IMR-90 (cell line): ENCODE data around the gene TMEM131L. TPM values are rescaled to one million over a fixed set of nuclear protein-coding genes. Genes with fewer than 3 reads are reported as not detected.

Experiments used
- ATAC-seq: fragments of 200-7000 bp; cut with Tn5 transposase; 2 replicates; pipeline ENCODE4 v1.9.1; 2020; ENCODE audit warnings: low read depth, mild to moderate bottlenecking, moderate library complexity
- BruUV-seq: library from RNA; stranded (reverse); fragments of 400-500 nt; replicated peaks from 2 replicates; lab custom pipeline; 2021; lab: Mats Ljungman, UMichigan
- CTCF ChIA-PET: fragments of 300-600 bp; formaldehyde crosslinking; extraction: SDS; loops from one replicate; lab custom pipeline; 2021; ENCODE audit warnings: antibody characterized with exemption; lab: Yijun Ruan, JAX
- POLR2A ChIA-PET: fragments of 300-600 bp; sonication (Branson Sonifier 250); formaldehyde crosslinking; loops from one replicate; lab custom pipeline; 2022; ENCODE audit warnings: antibody characterized with exemption; ENCODE audit not compliant: unreplicated experiment; lab: Charles Lee
- DNase-seq: peaks from one replicate; pipeline ENCODE4 v3.0.0; 2013
- H2AFZ ChIP-seq: replicated peaks from 2 replicates; pipeline ENCODE3; 2013; ENCODE audit warnings: low read length, mild to moderate bottlenecking; ENCODE audit not compliant: poor library complexity
- H2AK5ac ChIP-seq: 2 replicates; pipeline ENCODE4 v1.6.1; 2013; ENCODE audit warnings: low read depth, low read length, inconsistent platforms
- H2AK9ac ChIP-seq: replicated peaks from 2 replicates; pipeline ENCODE3; 2013; ENCODE audit warnings: mild to moderate bottlenecking, low read depth, low read length, moderate library complexity; ENCODE audit not compliant: poor library complexity
- H2BK120ac ChIP-seq: 2 replicates; pipeline ENCODE4 v1.6.1; 2013; ENCODE audit warnings: low read depth, low read length, inconsistent platforms
- H2BK15ac ChIP-seq: 3 replicates; pipeline ENCODE4 v1.6.1; 2013; ENCODE audit warnings: low read depth, low read length, inconsistent platforms
- H2BK20ac ChIP-seq: 2 replicates; pipeline ENCODE4 v1.6.1; 2013; ENCODE audit warnings: low read depth, mild to moderate bottlenecking, inconsistent platforms, low read length, moderate library complexity
- H2BK5ac ChIP-seq: 2 replicates; pipeline ENCODE4 v1.6.1; 2013; ENCODE audit warnings: mild to moderate bottlenecking, low read depth, low read length, inconsistent platforms; ENCODE audit not compliant: poor library complexity, severe bottlenecking
- H3K14ac ChIP-seq: replicated peaks from 2 replicates; pipeline ENCODE4 v1.6.1; 2013; ENCODE audit warnings: low read depth, low read length, inconsistent platforms
- H3K18ac ChIP-seq: 2 replicates; pipeline ENCODE4 v1.6.1; 2013; ENCODE audit warnings: low read depth, low read length, control low read depth
- H3K23ac ChIP-seq: 2 replicates; pipeline ENCODE4 v1.6.1; 2013; ENCODE audit warnings: low read depth, low read length, inconsistent platforms
- H3K27ac ChIP-seq: 2 replicates; pipeline ENCODE4 v1.5.1; 2013; ENCODE audit warnings: mild to moderate bottlenecking, control low read depth, low read length; ENCODE audit not compliant: insufficient read depth
- H3K27me3 ChIP-seq: 2 replicates; pipeline ENCODE4 v1.6.1; 2013; ENCODE audit warnings: low read length; ENCODE audit not compliant: control insufficient read depth, insufficient read depth
- H3K36me3 ChIP-seq: 2 replicates; pipeline ENCODE4 v1.6.1; 2013; ENCODE audit warnings: low read length, mixed read lengths; ENCODE audit not compliant: control insufficient read depth, insufficient read depth
- H3K4ac ChIP-seq: 2 replicates; pipeline ENCODE4 v1.6.1; 2013; ENCODE audit warnings: low read depth, low read length, inconsistent platforms
- H3K4me1 ChIP-seq: 2 replicates; pipeline ENCODE4 v1.6.1; 2013; ENCODE audit warnings: low read length, mixed read lengths; ENCODE audit not compliant: control insufficient read depth, insufficient read depth
- H3K4me2 ChIP-seq: 2 replicates; pipeline ENCODE4 v1.6.1; 2013; ENCODE audit warnings: low read depth, mild to moderate bottlenecking, control low read depth, low read length, moderate library complexity
- H3K4me3 ChIP-seq: 2 replicates; pipeline ENCODE4 v1.5.1; 2013; ENCODE audit warnings: low read depth, mild to moderate bottlenecking, control low read depth, low read length, moderate library complexity; ENCODE audit not compliant: insufficient read depth
- H3K56ac ChIP-seq: 2 replicates; pipeline ENCODE4 v1.6.1; 2013; ENCODE audit warnings: low read length, inconsistent platforms; ENCODE audit not compliant: insufficient read depth; ENCODE audit errors: extremely low read depth
- H3K79me1 ChIP-seq, 2 experiments: 2 replicates each; pipeline ENCODE4 v1.6.1; 2013; ENCODE audit warnings: low read length in 2 of 2, inconsistent platforms in 1 of 2, low read depth in 1 of 2
- H3K9ac ChIP-seq: 2 replicates; pipeline ENCODE4 v1.6.1; 2013; ENCODE audit warnings: low read depth, low read length, control low read depth
- H3K9me1 ChIP-seq: 2 replicates; pipeline ENCODE4 v1.6.1; 2013; ENCODE audit warnings: low read length, inconsistent platforms; ENCODE audit not compliant: insufficient read depth
- H3K9me3 ChIP-seq: 2 replicates; pipeline ENCODE4 v1.6.1; 2013; ENCODE audit warnings: low read length; ENCODE audit not compliant: control insufficient read depth, insufficient read depth
- H4K20me1 ChIP-seq: 2 replicates; pipeline ENCODE4 v1.6.1; 2013; ENCODE audit warnings: low read length, inconsistent platforms; ENCODE audit not compliant: insufficient read depth
- H4K5ac ChIP-seq: 2 replicates; pipeline ENCODE4 v1.6.1; 2013; ENCODE audit warnings: mild to moderate bottlenecking, low read depth, low read length, control low read depth
- H4K8ac ChIP-seq, 2 experiments: 2 replicates each; pipeline ENCODE4 v1.6.1; 2013; ENCODE audit warnings: low read depth in 2 of 2, low read length in 2 of 2, control low read depth in 1 of 2, inconsistent platforms in 1 of 2
- H4K91ac ChIP-seq: 2 replicates; pipeline ENCODE4 v1.6.1; 2013; ENCODE audit warnings: low read depth, low read length, inconsistent platforms; ENCODE audit not compliant: insufficient read depth
- CEBPB ChIP-seq: IDR thresholded peaks from 2 replicates; pipeline ENCODE4 v1.6.1; 2012; ENCODE audit warnings: low read depth, low read length, improper control_type of control experiment
- NFE2L2 ChIP-seq: fragments of 150-350 bp; IDR thresholded peaks from 2 replicates; pipeline ENCODE4 v1.6.1; 2016; ENCODE audit warnings: low read depth, mild to moderate bottlenecking, low read length
- POLR2A ChIP-seq: IDR thresholded peaks from 2 replicates; pipeline ENCODE4 v1.6.1; 2012; ENCODE audit warnings: mild to moderate bottlenecking, low read depth, low read length
- WGBS, 2 experiments: methylation state at CpG; one replicate each; pipeline versions ENCODE4 v1.1.5 to v1.1.7; 2013; ENCODE audit warnings: missing lambda C conversion rate in 2 of 2; ENCODE audit not compliant: insufficient read length in 1 of 2; ENCODE audit errors: extremely low coverage in 2 of 2; 5-methylcytosine and 5-hydroxymethylcytosine counted together
- dilution Hi-C: fragments of 300-500 bp; cut with HindIII; formaldehyde crosslinking; loops from one replicate; pipeline ENCODE4 v1.14.3; 2018; ENCODE audit warnings: low sequenced_read_pairs; ENCODE audit not compliant: unreplicated experiment
- in situ Hi-C: fragments of 300-500 bp; cut with MboI; formaldehyde crosslinking; loops from 3 replicates; pipeline ENCODE4 v1.14.3; 2019; ENCODE audit warnings: low sequenced_read_pairs, inconsistent platforms, mixed read lengths
- intact Hi-C: fragments of 100-400 bp; cut with micrococcal nuclease; formaldehyde crosslinking; loops from 2 replicates; pipeline ENCODE4 v1.10.0; 2022
- polyA plus RNA-seq, 3 experiments: library from polyadenylated mRNA; depleted of rRNA; stranded (reverse); fragments of >200 nt; gene quantifications; 2 replicates each; pipeline ENCODE4 v1.2.3, GENCODE V29; 2012; ENCODE audit warnings: low replicate concordance in 1 of 3
- total RNA-seq: library from RNA; depleted of rRNA; stranded (reverse); fragments of >200 nt; gene quantifications from 2 replicates; pipeline ENCODE4 v1.2.3, GENCODE V29; 2012

TMEM131L gene
- total and polyA plus RNA-seq, 2 of the 4 experiments (the other 2 are of a cell fraction) = 8.4 to 23.8 TPM

- in situ Hi-C loops = no loop called here
- no TSS peak for BruUV-seq
These were observed 169.7 kb downstream of the TMEM131L start for GRCh38 chr4:153635846-153636245.

More at GRCh38 chr4:153635846-153636245, 169.7 kb downstream of the TMEM131L start:
- H3K4ac ChIP-seq = no peak overlapping the region
- H3K36me3 ChIP-seq = peaks cover 19% of the 10 kb centered on the region
- H3K27me3 ChIP-seq = no peaks in the 10 kb centered on the region
- H4K91ac ChIP-seq = no peak overlapping the region
- H3K18ac ChIP-seq = no peak overlapping the region
- H2AFZ ChIP-seq = no peak overlapping the region
- H3K79me1 ChIP-seq = no peaks in the 10 kb centered on the region
- no peaks in the 10 kb centered on the region for H3K9me1 ChIP-seq
- no peak overlapping the region for H2AK5ac ChIP-seq
- H3K9ac ChIP-seq = no peak overlapping the region
- H2AK9ac ChIP-seq = no peak overlapping the region
- no peak overlapping the region for H2BK120ac ChIP-seq
- TF ChIP-seq CEBPB = peak; percentile 27; the same call in 1 of the 2 replicates
- TF ChIP-seq NFE2L2 = no peak
- TF ChIP-seq POLR2A = no peak
- POLR2A ChIA-PET = no interaction called here
- H3K4me1 ChIP-seq = no peaks in the 10 kb centered on the region
- H4K5ac ChIP-seq = no peak overlapping the region
- 78% methylated on average over 3 of the region's 6 CpGs; no CpG with 5 or more reads in 1 of the 2 experiments for WGBS, 2 experiments
- DNase-seq = no peak
- no peak overlapping the region for H3K14ac ChIP-seq
- dilution Hi-C loops (no loop called here), intact Hi-C loops (no loop called here)
- H4K20me1 ChIP-seq = no peaks in the 10 kb centered on the region
- H3K9me3 ChIP-seq = no peaks in the 10 kb centered on the region
- H3K56ac ChIP-seq = no peak overlapping the region
- no peak overlapping the region for H3K4me2 ChIP-seq
- H4K8ac ChIP-seq = no peak overlapping the region
- no peak overlapping the region for H3K23ac ChIP-seq
- no peak overlapping the region for H2BK15ac ChIP-seq
- H3K27ac ChIP-seq = no peak overlapping the region
- H2BK5ac ChIP-seq = no peak overlapping the region
- H3K4me3 ChIP-seq = no peak overlapping the region
- ATAC-seq = no peak
- H2BK20ac ChIP-seq = no peak overlapping the region
- CTCF ChIA-PET = no interaction called here
